Smooth muscle cell of bladder (primary cell): ENCODE data around the gene TCERG1. TPM values are rescaled to one million over a fixed set of nuclear protein-coding genes. Genes with fewer than 3 reads are reported as not detected.

ENCODE experiments used
- total RNA-seq: library from RNA; depleted of rRNA; stranded (reverse); fragments of >200 nt; gene quantifications from 2 replicates; pipeline ENCODE4 v1.2.3, GENCODE V29; 2014

TCERG1 gene
- total RNA-seq = 18.2 and 18.5 TPM in 2 replicates

DNA sequence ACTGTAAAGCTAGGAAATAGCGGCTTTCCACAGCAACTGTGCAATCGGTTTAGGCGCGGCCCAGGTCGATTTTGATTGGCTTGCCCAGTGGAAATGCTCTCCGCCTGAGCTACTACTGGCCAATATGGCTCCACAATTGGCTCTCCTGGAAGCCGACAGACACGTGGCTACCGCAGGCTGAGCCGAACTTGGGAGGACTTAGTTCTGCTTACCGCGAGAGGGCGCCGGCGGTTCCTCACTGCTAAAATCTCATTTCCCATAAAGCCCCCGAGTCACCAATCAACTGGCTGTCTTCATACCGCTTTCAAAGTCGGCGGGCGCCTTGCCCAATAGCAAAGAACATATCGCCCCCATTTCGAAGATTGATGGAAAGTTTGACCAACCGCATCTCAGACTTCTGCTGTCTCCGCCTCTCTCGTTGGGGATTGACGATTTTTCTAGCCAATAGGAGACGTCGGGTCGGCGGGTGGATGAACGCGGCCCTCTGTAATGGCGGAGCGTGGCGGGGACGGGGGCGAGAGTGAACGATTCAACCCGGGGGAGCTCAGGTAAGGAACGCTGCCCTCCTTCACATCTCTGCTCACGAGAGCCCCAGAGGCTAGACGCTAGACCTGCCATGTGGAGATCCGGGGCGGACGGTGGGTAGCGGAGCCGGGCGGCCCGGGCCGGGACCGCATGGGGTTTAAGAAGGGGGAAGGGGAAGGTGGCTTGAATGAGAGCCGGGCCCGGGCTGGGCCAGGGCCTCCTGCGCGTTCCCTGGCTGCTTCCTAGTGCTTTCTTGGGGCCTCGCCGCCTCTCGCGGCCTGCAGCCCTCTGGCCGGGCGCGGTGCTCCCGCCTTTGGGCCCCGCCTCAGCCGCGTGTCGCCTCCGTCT lies at the start of gene TCERG1:
Gene TCERG1 (plus strand): TSS at position 473 of the 873 bp plus-strand sequence. CDS start 17 bp downstream, at position 490.

DNA sequence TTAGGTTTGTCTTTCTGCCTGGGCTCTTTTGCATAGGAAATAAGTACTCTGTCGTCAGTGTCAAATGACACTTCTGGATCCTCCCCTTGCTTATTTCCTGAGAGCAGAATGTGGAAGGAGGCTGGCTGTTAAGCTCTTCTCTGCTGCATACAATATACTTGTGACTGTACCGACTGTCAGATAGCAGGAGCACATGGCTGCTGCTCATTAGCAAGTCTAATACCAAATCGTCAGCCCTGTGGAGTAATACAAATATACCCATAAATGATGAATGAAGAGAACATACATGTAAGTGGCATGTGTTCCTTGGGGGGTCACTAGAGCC lies 69.0 kb downstream of the TCERG1 start, which contains the start of gene GPR151:
Gene GPR151 (minus strand): TSS at position 40 of the 325 bp plus-strand sequence. CDS start 77 bp downstream, outside the sequence.

Other genes with a start within 250 kb of the TCERG1 start
- 23.0 and 23.8 TPM in 2 replicates for gene RBM27, start 243.7 kb upstream of the TCERG1 start, total RNA-seq
- gene POU4F3, start 108.5 kb upstream of the TCERG1 start, total RNA-seq = 0.14 TPM in 1 of 2 replicates, not detected in the other
- gene GPR151, start 68.9 kb downstream of the TCERG1 start, total RNA-seq = not detected in 2 replicates